ENCODE measurements around the gene PEX5L.

PEX5L gene

DNA sequence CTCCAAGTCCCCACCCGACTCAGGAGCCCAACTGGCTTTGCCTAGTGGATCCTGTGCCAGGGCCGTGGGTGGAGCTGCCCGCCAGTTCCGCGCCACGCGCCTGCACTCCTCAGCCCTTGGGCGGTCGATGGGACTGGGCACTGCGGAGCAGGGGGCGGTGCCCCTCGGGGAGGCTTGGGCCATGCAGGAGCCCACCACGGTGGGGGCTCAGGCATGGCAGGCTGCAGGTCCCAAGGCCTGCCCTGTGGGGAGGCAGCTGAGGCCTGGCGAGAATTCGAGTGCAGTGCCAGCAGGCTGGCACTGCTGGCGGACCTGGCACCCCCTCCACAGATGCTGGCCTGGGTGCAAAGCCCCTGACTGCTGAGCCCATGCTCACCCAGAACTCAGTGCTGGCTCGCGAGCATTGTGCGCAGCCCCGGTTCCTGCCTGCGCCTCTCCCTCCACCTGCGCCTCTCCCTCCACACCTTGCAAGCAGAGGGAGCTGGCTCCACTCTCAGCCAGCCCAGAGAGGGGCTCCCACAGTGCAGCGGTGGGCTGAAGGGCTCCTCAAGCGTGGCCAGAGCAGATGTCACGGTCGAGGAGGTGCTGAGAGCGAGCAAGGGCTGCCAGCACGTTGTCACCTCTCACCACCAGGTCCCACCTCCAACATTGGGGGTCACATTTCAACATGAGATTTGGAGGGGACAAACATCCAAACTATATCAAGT is 261.2 kb downstream of the PEX5L start:
- DNase-seq (ENCODE audit: low spot score): no peak

GRCh38 chr3:179772297-179772696 is 264.4 kb downstream of the PEX5L start:
- DNase-seq (ENCODE audit: low spot score): no peak

DNA sequence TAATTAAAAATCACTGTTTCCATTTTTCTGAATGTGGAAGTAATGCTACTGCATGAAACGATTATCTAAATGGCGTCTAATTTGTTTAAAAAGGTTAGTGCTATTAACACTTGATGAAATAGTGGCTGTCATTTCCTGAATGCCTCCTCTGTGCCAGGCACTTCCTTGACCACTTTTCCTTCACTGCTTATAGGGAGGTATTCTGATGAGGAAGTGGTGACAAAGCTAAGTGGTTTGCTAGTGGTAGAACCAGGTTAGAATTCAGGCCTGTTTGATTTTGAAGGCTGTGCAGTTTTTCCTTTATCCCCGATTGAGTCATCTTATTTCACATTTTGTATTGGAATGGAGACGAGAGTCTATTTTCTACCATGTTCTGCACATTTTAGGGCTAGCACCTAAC is 264.9 kb downstream of the PEX5L start:
- no peak for DNase-seq (ENCODE audit: low spot score)

- DNase-seq (ENCODE audit: low spot score): no peak
These were observed 267.1 kb downstream of the PEX5L start for GRCh38 chr3:179769411-179770247.

- peak; percentile 83 for DNase-seq (ENCODE audit: low spot score)
These were observed 268.7 kb downstream of the PEX5L start for GRCh38 chr3:179768080-179768479.

- no peak for DNase-seq (ENCODE audit: low spot score)
These were observed 270.2 kb downstream of the PEX5L start for GRCh38 chr3:179766416-179767133.

- no peak for DNase-seq (ENCODE audit: low spot score)
These were observed 271.3 kb downstream of the PEX5L start for GRCh38 chr3:179765396-179765795.

DNA sequence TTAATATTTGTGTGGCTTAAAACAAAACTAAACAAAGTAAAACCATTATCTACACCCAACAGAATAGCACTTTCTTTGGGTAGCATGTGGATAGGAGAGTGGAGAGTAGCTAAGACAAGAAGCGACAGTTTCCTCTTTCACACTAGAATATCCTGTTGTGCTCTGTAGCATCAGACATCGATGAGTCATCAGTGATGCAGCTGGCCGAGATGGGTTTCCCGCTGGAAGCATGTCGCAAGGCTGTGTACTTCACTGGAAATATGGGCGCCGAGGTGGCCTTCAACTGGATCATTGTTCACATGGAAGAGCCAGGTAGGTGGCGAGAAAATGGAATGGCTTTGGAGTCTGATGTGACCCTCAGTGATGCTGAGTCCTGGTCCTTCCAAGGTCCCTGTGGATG is 275.8 kb downstream of the PEX5L start:
- DNase-seq (ENCODE audit: low spot score): no peak

DNA sequence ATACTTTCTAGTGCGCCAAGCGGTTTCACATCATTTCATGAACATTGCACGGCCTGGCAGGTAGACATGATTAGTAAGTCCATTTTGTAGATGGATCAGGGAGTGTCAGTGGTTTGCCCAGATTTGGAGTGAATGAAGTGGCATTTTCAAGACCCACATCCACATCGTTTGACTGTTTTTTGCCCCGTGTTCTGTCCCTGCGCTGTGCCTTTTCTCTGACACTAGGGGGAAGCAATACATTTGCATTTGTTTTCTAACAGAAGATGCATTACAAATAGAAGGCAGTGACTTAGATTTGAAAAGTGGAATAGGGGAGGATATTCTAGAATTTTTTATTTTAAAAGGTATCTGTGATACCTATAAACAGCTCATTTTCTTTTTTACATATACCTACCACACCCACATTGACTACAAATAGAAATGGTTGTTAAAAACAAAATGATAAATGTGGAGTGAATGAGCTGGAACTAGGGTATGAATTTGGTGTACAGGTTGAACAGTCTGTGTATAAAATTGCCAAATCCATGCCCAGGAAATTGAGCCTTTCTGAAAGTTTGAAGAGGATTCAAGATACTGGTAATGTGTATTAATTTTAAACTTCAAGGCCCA is 285.9 kb downstream of the PEX5L start:
- DNase-seq (ENCODE audit: low spot score): peak; percentile 61

DNA sequence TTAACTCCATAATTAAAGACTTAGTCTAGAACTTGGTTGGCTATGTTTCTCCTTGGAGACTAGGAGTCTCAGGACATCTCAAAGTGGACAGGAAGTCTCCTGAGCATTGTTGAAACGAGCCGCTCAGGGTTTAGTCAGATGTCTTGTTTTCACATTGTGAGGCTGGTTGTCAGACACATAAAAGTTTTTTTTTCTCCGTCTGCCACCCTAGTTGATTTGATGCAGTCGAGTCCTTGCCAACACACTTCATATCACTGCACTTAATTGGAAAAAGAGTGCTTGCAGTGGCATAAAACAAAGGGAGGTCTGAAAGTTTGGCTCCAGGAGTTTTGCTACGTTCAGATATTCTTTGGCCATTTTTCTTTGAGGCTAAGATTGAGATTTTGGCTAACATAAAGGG is 291.0 kb downstream of the PEX5L start:
- DNase-seq (ENCODE audit: low spot score): no peak

- no peak for DNase-seq (ENCODE audit: low spot score)
These were observed 291.7 kb downstream of the PEX5L start for GRCh38 chr3:179745079-179745478.
